D721Med (cell line): Measurements from ENCODE around the gene ZMYM3.
"Not testable (repeated sequence)": the region's sequence is repeated elsewhere in the genome, so short reads cannot be mapped to it uniquely, and the experiment has no call there.

Experiments
- DNase-seq: peaks from one replicate; pipeline ENCODE4 v3.0.0; 2011; ENCODE audit warnings: low spot score; ENCODE audit not compliant: insufficient read length
- FAIRE-seq: peaks from 2 replicates; lab custom pipeline; 2011; peaks lifted over from hg19 to GRCh38; lab: Jason Lieb, UNC
- CTCF ChIP-seq: IDR thresholded peaks from 2 replicates; pipeline ENCODE4 v1.5.1; 2012; ENCODE audit warnings: mild to moderate bottlenecking, control low read depth; ENCODE audit not compliant: insufficient read depth; ENCODE audit errors: missing control alignments

Gene ZMYM3

DNA sequence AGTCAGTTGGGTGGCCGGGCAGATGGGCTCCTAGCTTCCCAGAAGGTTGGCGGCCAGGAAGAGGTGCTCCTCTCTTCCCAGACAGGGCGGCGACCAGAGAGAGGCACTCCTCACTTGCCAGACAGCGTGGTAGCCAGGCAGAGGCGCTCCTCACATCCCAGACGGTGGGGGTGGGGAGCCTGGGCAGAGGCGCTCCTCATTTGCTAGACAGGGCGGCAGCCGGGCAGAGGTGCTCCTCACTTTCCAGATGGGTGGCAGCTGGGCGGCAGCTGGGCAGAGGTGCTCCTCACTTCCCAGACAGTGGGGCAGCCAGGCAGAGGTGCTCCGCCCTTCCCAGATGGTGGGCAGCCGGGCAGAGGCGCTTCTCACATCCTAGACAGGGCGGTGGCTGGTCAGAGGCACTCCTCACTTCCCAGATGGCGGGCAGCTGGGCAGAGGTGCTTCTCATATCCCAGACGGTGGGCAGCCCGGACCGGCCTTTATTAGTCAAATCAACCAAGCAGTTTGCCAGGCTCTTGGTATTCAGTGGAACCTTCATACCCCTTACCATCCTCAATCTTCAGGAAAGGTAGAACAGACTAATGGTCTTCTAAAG lies 16.0 kb upstream of the ZMYM3 start:
- no peak for TF ChIP-seq CTCF
- DNase-seq (no peak), FAIRE-seq (no peak)

DNA sequence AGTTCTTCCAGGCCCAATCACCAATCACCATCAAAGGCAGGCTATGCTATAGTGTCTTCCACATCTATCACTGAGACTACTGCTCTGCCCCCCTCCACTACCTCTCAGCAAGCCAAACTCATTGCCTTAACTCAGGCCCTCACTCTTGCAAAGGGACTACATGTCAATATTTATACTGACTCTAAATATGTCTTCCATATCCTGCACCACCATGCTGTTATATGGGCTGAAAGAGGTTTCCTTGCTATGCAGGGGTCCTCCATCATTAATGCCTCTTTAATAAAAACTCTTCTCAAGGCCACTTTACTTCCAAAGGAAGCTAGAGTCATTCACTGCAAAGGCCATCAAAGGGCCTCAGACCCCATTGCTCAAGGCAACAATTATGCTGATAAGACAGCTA lies 14.7 kb upstream of the ZMYM3 start:
- FAIRE-seq, result not testable (repeated sequence)

GRCh38 chrX:71256856-71257255 lies 2.9 kb upstream of the ZMYM3 start:
- DNase-seq (no peak), FAIRE-seq (no peak)

More for the DNA sequence above, 14.7 kb upstream of the ZMYM3 start:
- not testable (repeated sequence) for DNase-seq

DNA sequence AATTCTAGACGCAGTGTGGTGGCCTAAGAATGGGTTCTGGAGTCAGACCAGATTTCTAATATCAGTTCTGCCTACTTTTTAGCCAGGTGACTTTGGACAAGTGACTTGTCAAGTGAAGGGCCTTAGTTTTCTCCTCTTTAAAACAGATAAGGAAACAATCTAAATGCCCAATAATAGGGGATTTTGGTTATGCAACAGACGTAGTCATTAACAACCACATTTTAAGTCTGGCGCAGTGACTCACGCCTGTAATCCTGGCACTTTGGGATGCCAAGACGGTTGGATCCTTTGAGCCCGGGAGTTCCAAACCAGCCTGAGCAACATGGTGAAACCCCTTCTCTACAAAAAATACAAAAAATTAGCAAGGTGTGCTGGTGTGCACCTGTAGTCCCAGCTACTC lies 2.1 kb upstream of the ZMYM3 start:
- no peak for TF ChIP-seq CTCF
- FAIRE-seq (no peak), DNase-seq (no peak)

More at GRCh38 chrX:71256856-71257255, 2.9 kb upstream of the ZMYM3 start:
- no peak for TF ChIP-seq CTCF

GRCh38 chrX:71253253-71254091 lies 468 bp downstream of the ZMYM3 start:
- peak; percentile 22 for TF ChIP-seq CTCF
- DNase-seq (no peak), FAIRE-seq (no peak)

DNA sequence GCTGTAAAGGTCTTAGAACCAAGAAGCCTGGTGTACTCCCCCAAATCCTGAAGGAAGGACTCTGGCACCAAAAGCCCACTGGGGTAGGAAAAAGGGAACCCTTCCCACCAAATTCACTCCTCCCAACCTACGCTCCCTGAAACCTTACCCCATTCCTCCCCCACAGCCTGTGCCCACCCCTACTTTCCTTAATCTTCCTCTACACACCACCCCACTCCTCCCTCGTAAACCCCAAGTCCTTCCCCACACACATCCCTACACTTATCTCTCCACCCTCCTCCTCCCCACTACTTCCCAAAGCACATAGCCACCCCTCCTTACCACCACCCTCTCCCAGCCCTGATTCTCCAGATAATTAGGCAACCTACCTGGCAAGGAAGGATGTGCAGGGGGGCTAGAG lies 1.7 kb downstream of the ZMYM3 start:
- FAIRE-seq (no peak), DNase-seq (no peak)
- TF ChIP-seq CTCF, result no peak

DNA sequence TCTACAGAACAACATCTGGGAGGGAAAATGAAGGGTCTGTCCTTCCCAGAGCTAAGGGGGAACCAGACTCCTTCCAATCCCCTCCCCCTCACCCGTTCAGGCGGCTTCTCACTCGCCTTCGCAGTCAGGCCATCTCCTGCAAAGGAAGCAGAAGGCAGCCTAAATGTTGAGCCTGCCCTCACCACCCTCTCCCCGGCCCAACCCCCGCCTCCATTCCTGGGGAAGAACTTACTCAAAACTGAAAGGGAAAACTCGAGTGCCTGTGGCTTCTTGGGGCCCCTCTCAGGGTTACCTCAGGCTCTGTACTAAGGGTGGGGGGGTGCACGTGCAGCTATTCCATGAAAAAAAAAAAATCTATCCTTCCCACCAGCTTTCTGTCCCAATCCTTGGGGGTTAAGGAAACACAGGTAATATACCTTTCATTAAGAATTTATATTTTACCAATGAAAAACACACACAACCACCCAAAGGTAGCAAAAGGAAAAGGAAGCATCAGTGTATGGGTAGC lies 2.4 kb downstream of the ZMYM3 start:
- no peak for TF ChIP-seq CTCF
- no peak for FAIRE-seq

More for the DNA sequence above, 2.4 kb downstream of the ZMYM3 start:
- no peak for DNase-seq
